Measurements from ENCODE around the gene RPP25L.
A peak's percentile ranks its signal among the peaks of the same experiment; 100 is the strongest.
"Not testable (repeated sequence)": the region's sequence is repeated elsewhere in the genome, so short reads cannot be mapped to it uniquely, and the experiment has no call there.

The RPP25L gene

GRCh38 chr9:34611811-34612787, at the start of gene RPP25L:
RPP25L (minus strand) TSS chr9:34612097; CDS start chr9:34611296, 801 bp downstream.
- peak; percentile 60 to 81 for DNase-seq (ENCODE audit: low read depth in 2 of 2)

DNA sequence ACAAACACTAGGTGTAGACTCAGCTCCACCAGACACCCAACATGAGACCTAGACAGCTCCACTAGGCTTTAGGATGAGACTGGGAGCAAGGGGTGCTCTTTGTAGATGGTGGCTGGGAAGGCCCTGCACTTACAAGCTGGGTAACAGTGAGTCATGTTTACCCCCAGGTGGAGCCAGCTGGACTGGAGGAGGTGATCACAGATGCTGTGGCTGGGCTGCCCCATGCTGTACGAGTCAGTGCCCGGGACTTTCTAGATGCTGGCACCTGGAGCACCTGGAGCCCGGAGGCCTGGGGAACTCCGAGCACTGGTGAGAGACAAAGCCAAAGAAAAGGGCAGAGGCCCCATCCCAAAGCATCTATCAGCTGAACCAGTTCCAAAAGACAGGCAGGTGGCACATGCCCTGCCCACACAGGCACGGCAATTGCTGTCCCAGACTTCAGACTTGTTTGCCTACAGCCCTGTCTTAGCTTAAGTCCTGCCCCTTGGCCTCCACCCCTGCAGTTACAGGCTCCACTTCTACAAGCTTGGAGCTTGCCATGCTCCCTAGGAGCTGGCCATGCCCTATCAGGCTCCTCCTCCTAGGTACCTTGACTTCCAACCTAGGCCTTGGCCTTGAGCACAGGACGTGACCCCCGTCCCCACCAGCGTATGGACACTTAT, 47.8 kb upstream of the RPP25L start:
- no peak for DNase-seq (ENCODE audit: low read depth in 2 of 2)

DNA sequence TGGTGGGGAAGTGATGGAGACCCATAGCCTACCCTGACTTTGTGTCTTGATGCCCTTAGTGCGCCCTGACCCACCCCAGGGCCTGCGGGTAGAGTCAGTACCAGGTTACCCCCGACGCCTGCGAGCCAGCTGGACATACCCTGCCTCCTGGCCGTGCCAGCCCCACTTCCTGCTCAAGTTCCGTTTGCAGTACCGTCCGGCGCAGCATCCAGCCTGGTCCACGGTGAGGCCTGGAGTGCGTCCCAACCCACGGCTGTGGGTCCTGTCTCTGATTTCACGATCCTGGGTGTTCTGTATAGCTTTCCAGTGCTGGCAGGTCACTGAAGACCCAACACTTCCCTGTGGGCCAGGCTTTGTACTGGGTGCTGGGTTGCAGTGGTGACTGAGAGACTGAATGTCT, 46.6 kb upstream of the RPP25L start:
- no peak for DNase-seq (ENCODE audit: low read depth in 2 of 2)

- no peak for DNase-seq (ENCODE audit: low read depth in 2 of 2)
Observed at GRCh38 chr9:34656992-34657391, 45.1 kb upstream of the RPP25L start.

DNA sequence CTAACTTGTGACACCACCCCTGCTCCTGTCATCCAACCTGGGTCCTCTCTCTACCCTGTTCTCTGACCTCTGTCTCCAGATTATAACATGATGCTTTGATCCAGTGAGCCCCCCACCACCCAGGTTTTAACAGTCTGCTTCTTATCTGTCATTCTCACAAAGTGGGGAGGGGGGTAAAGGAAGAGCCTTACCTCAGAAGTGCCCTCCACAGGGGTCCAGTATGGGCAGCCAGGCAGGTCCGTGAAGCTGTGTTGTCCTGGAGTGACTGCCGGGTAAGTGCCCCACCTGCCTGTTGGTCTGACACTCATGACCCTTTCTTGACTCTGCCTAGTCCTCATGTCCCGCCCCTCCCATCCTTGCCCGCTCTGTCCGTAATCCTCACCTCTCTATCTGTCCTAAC, 43.5 kb upstream of the RPP25L start:
- DNase-seq (ENCODE audit: low read depth in 2 of 2), result no peak

GRCh38 chr9:34654323-34655051, 42.6 kb upstream of the RPP25L start:
- DNase-seq (ENCODE audit: low read depth in 2 of 2), result no peak

DNA sequence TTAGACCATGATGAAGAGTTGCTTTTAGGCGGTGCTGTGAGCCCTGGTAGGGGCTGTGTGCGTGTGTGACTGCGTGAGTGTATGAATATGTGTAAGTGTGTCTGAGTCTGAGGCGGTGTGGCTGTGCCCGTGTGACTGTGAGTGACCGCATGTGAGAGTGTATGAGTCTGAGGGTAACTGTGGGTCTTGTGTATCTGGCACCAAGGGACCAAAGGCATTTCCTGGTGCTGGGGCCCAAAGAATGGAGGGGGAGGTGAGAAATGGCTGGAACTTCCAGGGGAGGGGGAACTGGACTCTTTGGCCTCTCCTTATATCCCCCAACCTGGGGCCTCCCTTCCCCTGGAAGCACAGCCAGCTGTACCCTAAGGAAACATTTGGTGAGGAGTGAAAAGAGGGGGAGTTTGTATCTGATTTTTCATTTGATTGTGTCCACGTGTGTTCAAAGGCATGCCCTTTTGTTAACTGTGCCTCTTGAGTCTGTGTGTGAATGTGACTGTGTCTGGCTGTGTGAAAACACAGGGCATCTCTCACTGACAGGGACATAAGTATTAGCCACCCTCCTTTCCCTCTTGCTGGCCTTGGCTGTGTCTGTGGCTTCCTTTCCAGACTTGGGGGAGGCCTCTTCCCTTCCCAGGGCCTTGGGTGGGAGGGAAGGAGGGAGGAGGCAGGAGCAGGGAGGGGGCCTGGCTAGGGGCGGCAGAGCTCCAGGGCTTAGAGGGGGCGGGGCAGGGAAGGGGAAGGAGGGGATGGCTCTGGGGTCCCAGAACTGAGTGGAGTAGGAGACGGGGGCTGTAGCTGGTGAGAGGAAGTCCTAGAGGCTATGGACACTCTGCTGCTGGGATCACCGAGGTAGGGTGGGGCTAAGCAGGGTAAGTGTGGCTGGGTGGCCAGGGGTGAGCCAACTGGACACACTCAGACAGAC, 41.5 kb upstream of the RPP25L start:
- DNase-seq (ENCODE audit: low read depth in 2 of 2), result no peak

DNA sequence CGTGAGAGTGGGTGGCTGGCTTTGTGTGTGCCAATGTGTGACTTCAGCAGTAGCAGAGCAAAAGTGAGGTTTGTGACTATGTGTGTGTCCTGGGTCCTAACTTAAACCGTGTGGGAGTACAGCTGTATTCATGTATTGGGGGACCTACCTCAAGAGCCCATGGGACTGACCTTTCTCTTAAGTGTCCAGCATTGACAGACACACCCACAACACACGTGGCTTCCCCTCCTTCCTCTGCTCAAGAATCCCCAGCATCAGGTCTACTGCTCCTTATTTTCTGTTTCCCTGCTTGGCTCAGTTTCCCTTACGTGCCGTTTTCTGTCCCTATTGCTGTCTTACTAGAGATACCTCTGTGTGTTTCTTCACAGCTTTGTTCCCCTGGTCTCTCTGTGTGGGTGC, 40.7 kb upstream of the RPP25L start:
- no peak for DNase-seq (ENCODE audit: low read depth in 2 of 2)

- DNase-seq (ENCODE audit: low read depth in 2 of 2), result no peak
Observed at GRCh38 chr9:34651876-34652601, 40.1 kb upstream of the RPP25L start, which contains the start of gene IL11RA. IL11RA (plus strand) TSS chr9:34652185; CDS start chr9:34655218, 3,033 bp downstream.

- DNase-seq (ENCODE audit: low read depth in 2 of 2), result no peak
Observed at GRCh38 chr9:34651321-34651720, 39.4 kb upstream of the RPP25L start.

- DNase-seq (ENCODE audit: low read depth in 2 of 2), result no peak
Observed at GRCh38 chr9:34650816-34651215, 38.9 kb upstream of the RPP25L start.

DNA sequence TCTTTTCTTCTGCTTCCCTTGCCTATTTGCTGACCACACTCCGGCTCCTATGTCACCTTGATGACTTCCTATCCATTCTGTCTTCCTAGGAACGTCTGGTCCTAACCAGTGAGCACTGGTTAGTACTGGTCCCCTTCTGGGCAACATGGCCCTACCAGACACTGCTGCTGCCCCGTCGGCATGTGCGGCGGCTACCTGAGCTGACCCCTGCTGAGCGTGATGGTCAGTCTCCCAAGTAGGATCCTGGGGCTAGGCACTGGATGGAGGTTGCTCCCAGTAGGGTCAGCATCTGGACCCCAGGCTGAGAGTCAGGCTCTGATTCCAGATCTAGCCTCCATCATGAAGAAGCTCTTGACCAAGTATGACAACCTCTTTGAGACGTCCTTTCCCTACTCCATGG, 36.8 kb upstream of the RPP25L start:
- no peak for DNase-seq (ENCODE audit: low read depth in 2 of 2)

DNA sequence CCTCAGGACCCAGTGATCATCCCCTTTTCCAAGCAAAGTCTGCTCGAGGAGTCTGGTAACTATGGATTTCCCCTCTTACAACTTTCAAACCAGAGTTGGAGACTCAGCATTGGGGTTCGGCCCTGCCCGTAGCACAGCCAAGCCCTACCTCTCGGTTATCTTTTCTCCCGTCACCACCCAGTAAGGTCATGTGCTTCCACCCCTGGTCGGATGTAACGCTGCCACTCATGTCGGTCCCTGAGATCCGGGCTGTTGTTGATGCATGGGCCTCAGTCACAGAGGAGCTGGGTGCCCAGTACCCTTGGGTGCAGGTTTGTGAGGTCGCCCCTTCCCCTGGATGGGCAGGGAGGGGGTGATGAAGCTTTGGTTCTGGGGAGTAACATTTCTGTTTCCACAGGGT, 35.8 kb upstream of the RPP25L start:
- DNase-seq (ENCODE audit: low read depth in 2 of 2), result no peak

- DNase-seq (ENCODE audit: low read depth in 2 of 2), result no peak
Observed at GRCh38 chr9:34647084-34647403, 35.1 kb upstream of the RPP25L start.

DNA sequence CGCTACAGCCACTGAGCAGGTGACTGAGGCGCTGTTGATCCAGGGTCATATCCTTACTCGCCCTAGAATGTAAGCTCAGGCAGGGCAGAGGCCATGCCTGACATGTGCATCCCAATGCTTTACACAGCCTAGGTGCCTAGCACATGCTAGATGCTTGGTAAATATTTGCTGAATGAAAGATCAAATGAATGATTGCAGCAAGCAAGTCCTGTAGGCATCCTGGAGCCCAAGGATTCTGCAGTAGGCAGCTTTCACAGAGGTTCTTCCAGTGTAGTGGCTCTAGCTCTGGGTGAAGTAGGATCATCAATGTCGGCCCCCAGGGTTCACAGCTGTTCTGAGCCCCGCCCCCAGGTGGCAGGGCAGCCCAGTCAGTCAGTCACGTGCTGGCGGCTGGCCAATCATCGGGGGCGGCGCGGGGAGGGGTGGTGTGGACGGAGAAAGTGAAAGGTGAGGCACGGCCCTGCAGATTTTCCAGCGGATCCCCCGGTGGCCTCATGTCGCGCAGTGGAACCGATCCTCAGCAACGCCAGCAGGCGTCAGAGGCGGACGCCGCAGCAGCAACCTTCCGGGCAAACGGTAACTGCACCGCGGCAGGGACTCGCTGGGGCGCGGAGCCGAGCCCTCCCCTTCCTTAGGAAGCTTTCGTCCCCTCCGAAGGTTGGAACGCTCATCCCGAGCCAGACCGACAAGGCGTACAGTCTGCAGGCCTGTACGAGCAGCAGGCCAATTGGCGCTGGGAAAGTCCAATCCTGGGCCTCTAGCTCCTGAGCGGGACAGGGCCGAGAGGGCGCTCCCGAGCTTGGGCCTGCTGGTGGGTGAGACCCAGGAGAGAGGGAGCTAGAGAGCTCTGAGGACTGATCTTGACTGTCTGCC, 34.5 kb upstream of the RPP25L start, which contains the start of gene GALT:
Gene GALT, plus strand, starts transcription at position 465 of the 873 bp plus-strand sequence. Its CDS starts 30 bp downstream, at position 495.
- peak; percentile 93 to 98 for DNase-seq (ENCODE audit: low read depth in 2 of 2)

DNA sequence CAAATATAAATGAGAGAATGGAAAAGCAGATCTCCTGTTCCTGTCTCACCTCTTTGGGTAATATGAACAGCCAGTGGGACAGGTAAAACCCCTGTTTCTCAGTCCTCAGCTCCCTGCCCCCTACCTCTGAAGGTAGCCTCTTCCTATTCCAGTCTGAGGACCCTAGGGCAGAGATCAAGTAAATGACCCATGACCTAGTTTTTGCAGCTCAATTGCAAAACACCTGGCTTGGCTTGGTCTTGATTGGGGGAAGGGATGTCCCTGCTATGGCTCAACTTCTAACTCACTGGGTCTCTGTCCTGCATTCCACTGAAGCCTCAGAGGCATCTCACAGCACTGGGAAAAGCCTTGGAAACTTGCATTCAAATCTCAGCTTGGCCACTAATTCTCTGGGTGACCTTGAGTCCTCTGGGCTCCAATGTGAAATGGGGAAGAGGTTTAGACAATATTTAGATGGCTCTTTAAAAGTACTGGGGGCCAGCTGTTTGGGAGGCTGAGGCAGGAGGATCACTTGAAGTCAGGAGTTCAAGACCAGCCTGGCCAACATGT, 32.9 kb upstream of the RPP25L start:
- DNase-seq (ENCODE audit: low read depth in 2 of 2), result no peak

DNA sequence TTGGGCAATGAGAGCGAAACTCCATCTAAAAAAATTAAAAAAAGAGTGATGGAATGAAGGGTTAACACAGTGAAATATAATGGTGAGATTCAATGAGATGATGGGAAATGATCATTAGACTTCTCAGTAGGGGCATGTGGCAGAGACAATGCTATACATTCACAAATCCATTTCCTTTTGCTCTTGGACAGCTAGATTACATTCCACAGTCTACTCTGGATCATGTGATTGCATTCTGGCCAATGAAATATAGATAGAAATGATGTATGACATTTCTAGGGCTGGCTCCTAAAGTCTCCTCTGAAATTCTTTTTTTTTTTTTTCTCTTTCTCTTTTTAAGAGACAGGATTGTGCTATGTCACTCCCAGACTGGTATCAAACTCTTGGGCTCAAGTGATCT, 30.8 kb upstream of the RPP25L start:
- DNase-seq (ENCODE audit: low read depth in 2 of 2), result no peak

DNA sequence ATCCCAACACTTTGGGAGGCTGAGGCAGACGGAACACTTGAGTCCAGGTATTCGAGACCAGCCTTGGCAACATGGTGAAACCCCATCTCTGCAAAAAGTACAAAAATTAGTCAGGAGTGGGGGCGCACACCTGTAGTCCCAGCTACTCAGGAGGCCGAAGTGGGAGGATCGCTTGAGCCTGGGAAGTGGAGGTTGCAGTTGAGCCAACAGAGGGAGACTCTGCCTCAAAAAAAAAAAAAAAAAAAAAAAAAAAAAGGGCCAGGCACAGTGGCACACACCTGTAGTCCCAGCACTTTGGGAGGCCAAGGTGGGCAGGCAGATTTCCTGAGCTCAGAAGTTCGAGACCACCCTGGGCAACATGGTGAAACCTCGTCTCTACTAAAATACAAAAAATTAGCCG, 27.4 kb upstream of the RPP25L start:
- not testable (repeated sequence) for DNase-seq (ENCODE audit: low read depth in 2 of 2)

DNA sequence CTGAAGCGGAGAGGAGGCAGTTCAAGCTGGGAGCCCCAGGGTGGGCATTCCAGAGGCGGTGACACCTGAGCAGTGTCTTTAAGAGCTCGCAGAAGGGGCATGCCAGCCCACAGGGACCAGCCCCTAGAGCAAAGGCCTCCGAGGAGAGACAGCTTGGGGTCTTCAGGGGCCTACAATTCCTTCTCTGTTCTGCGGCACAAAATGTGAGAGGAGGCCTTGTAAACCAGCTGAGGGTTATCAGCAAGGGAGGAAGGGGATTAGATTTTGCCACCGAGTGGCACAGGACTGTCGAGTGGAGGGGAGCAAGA, 26.2 kb upstream of the RPP25L start:
- no peak for DNase-seq (ENCODE audit: low read depth in 2 of 2)

Measured in stimulated activated CD4-positive, alpha-beta T cell treated with anti-CD3 and anti-CD28 coated beads, Interleukin-1b, Interleukin-23, amount 100 ng/mL, for 1 hour (primary cell).